H9 (cell line): ENCODE data around the gene NLGN3. TPM values are rescaled to one million over a fixed set of nuclear protein-coding genes. Genes with fewer than 3 reads are reported as not detected.

Experiments
- DNase-seq: peaks from one replicate; pipeline ENCODE4 v3.0.0-alpha.2; 2017
- H2AFZ ChIP-seq: one replicate; pipeline ENCODE4 v1.6.1; 2013; ENCODE audit warnings: mild to moderate bottlenecking, low read length, control low read depth, moderate library complexity
- H2AK5ac ChIP-seq: 2 replicates; pipeline ENCODE4 v1.6.1; 2013; ENCODE audit warnings: low read length, control low read depth, mixed read lengths; ENCODE audit not compliant: insufficient read length
- H2BK120ac ChIP-seq: one replicate; pipeline ENCODE4 v1.6.1; 2013; ENCODE audit warnings: low read depth, mild to moderate bottlenecking, low read length, control low read depth, inconsistent platforms; ENCODE audit not compliant: poor library complexity, severe bottlenecking
- H2BK12ac ChIP-seq: 2 replicates; pipeline ENCODE4 v1.6.1; 2013; ENCODE audit warnings: low read length, control low read depth, mixed read lengths, low read depth; ENCODE audit not compliant: insufficient read length
- H2BK15ac ChIP-seq: 2 replicates; pipeline ENCODE4 v1.6.1; 2013; ENCODE audit warnings: low read depth, low read length, control low read depth
- H2BK20ac ChIP-seq: one replicate; pipeline ENCODE4 v1.6.1; 2013; ENCODE audit warnings: low read depth, mild to moderate bottlenecking, low read length, control low read depth, inconsistent platforms; ENCODE audit not compliant: poor library complexity, severe bottlenecking
- H2BK5ac ChIP-seq: 2 replicates; pipeline ENCODE4 v1.6.1; 2013; ENCODE audit warnings: low read length, control low read depth, mixed read lengths; ENCODE audit not compliant: insufficient read length
- H3K14ac ChIP-seq: 2 replicates; pipeline ENCODE4 v1.6.1; 2013; ENCODE audit warnings: low read length, control low read depth; ENCODE audit not compliant: insufficient read depth
- H3K18ac ChIP-seq: 2 replicates; pipeline ENCODE4 v1.6.1; 2013; ENCODE audit warnings: low read depth, mild to moderate bottlenecking, mixed read lengths, low read length, control low read depth; ENCODE audit not compliant: insufficient read length
- H3K23ac ChIP-seq: 2 replicates; pipeline ENCODE4 v1.6.1; 2013; ENCODE audit warnings: low read length, control low read depth, mixed read lengths, low read depth; ENCODE audit not compliant: insufficient read length
- H3K23me2 ChIP-seq: 2 replicates; pipeline ENCODE4 v1.6.1; 2013; ENCODE audit warnings: low read depth, mild to moderate bottlenecking, mixed read lengths, low read length, control low read depth; ENCODE audit not compliant: insufficient read length, poor library complexity, severe bottlenecking
- H3K27ac ChIP-seq: 2 replicates; pipeline ENCODE4 v1.5.1; 2013; ENCODE audit warnings: low read length, control low read depth, mixed read lengths, low read depth; ENCODE audit not compliant: insufficient read length
- H3K27me3 ChIP-seq: 2 replicates; pipeline ENCODE4 v1.6.1; 2013; ENCODE audit warnings: low read length, control low read depth, inconsistent platforms; ENCODE audit not compliant: insufficient read depth
- H3K4ac ChIP-seq: 2 replicates; pipeline ENCODE4 v1.6.1; 2013; ENCODE audit warnings: low read depth, mild to moderate bottlenecking, control low read depth, inconsistent platforms, low read length, moderate library complexity
- H3K4me1 ChIP-seq: 2 replicates; pipeline ENCODE4 v1.6.1; 2013; ENCODE audit warnings: low read length, control low read depth, inconsistent platforms; ENCODE audit not compliant: insufficient read depth
- H3K4me2 ChIP-seq: 2 replicates; pipeline ENCODE4 v1.6.1; 2013; ENCODE audit warnings: low read length, control low read depth, mixed read lengths; ENCODE audit not compliant: insufficient read length, insufficient read depth
- H3K56ac ChIP-seq: 2 replicates; pipeline ENCODE4 v1.6.1; 2013; ENCODE audit warnings: low read depth, mild to moderate bottlenecking, mixed read lengths, low read length, control low read depth; ENCODE audit not compliant: insufficient read length
- H3K79me1 ChIP-seq: 2 replicates; pipeline ENCODE4 v1.6.1; 2013; ENCODE audit warnings: low read depth, mild to moderate bottlenecking, moderate library complexity, low read length, control low read depth, inconsistent platforms; ENCODE audit not compliant: insufficient read depth, poor library complexity, severe bottlenecking
- H3K79me2 ChIP-seq: 2 replicates; pipeline ENCODE4 v1.6.1; 2013; ENCODE audit warnings: low read length, control low read depth, inconsistent platforms; ENCODE audit not compliant: insufficient read depth
- H3K9ac ChIP-seq: 2 replicates; pipeline ENCODE4 v1.6.1; 2013; ENCODE audit warnings: low read length, control low read depth, mixed read lengths; ENCODE audit not compliant: insufficient read length; ENCODE audit errors: extremely low read depth
- H3K9me3 ChIP-seq: one replicate; pipeline ENCODE4 v1.6.1; 2013; ENCODE audit warnings: low read depth, low read length, inconsistent platforms; ENCODE audit not compliant: control insufficient read depth
- H3T11ph ChIP-seq: one replicate; pipeline ENCODE4 v1.6.1; 2013; ENCODE audit warnings: mild to moderate bottlenecking, low read length, control low read depth, inconsistent platforms
- H4K20me1 ChIP-seq: one replicate; pipeline ENCODE4 v1.6.1; 2013; ENCODE audit not compliant: control insufficient read depth, insufficient read length, insufficient read depth
- H4K5ac ChIP-seq: 2 replicates; pipeline ENCODE4 v1.6.1; 2013; ENCODE audit warnings: low read depth, mild to moderate bottlenecking, mixed read lengths, low read length, control low read depth; ENCODE audit not compliant: insufficient read length
- H4K8ac ChIP-seq: replicated peaks from 2 replicates; pipeline ENCODE4 v1.6.1; 2013; ENCODE audit warnings: low read length, control low read depth, mixed read lengths, low read depth; ENCODE audit not compliant: insufficient read length
- H4K91ac ChIP-seq: 2 replicates; pipeline ENCODE4 v1.6.1; 2013; ENCODE audit warnings: low read depth, mild to moderate bottlenecking, moderate library complexity, mixed read lengths, low read length, control low read depth; ENCODE audit not compliant: insufficient read length
- H3K27ac Mint-ChIP-seq, 3 experiments: 2 replicates in 2 of 3; 3 replicates in 1 of 3; pipeline ENCODE4 v1.8.0; 2020 to 2021; ENCODE audit warnings: mixed read lengths in 3 of 3, mild to moderate bottlenecking in 1 of 3, moderate library complexity in 1 of 3
- H3K27me3 Mint-ChIP-seq: 2 replicates; pipeline ENCODE4 v1.8.0; 2021; ENCODE audit warnings: low read depth, mild to moderate bottlenecking, moderate library complexity, mixed read lengths
- H3K36me3 Mint-ChIP-seq, 3 experiments: 2 replicates in 2 of 3; 3 replicates in 1 of 3; pipeline ENCODE4 v1.8.0; 2020 to 2021; ENCODE audit warnings: low read depth in 3 of 3, mixed read lengths in 3 of 3; ENCODE audit not compliant: insufficient read depth in 1 of 3
- H3K4me1 Mint-ChIP-seq, 2 experiments: 2 replicates each; pipeline ENCODE4 v1.8.0; 2020; ENCODE audit warnings: mixed read lengths in 2 of 2
- H3K4me3 Mint-ChIP-seq, 2 experiments: 2 replicates in 1 of 2; 3 replicates in 1 of 2; pipeline ENCODE4 v1.8.0; 2020 to 2021; ENCODE audit warnings: mild to moderate bottlenecking in 2 of 2, mixed read lengths in 2 of 2, moderate library complexity in 1 of 2
- H3K9me3 Mint-ChIP-seq, 2 experiments: 2 replicates in 1 of 2; 3 replicates in 1 of 2; pipeline ENCODE4 v1.8.0; 2020; ENCODE audit warnings: mild to moderate bottlenecking in 2 of 2, mixed read lengths in 2 of 2, moderate library complexity in 1 of 2
- CTCF ChIP-seq: fragments of 200-600 bp; sonication (generic); conservative IDR thresholded peaks from 3 replicates; pipeline ENCODE4 v1.8.0; 2021; ENCODE audit warnings: antibody characterized with exemption, mild to moderate bottlenecking
- WGBS: extraction: QIAGEN DNeasy Blood & Tissue Kit; methylation state at CpG from one replicate; pipeline ENCODE4 v1.1.7; 2013; ENCODE audit warnings: missing lambda C conversion rate, low lambda C conversion rate, mixed read lengths; ENCODE audit not compliant: insufficient read length; ENCODE audit errors: extremely low coverage; 5-methylcytosine and 5-hydroxymethylcytosine counted together
- long read RNA-seq: library from polyadenylated mRNA; unstranded; transcript quantifications from one replicate; pipeline ENCODE4 v2.0.0, GENCODE V29; 2020
- total RNA-seq: library from RNA; stranded (reverse); gene quantifications from 2 replicates; pipeline ENCODE4 v1.2.1, GENCODE V29; 2021

NLGN3 gene
- total RNA-seq: 3.5 and 3.6 TPM in 2 replicates
- long read RNA-seq, partial matches to known transcripts: 3 of 6 reads
- long read RNA-seq, other reads (novel, unspliced or antisense): 2 of 6 reads

- Histone ChIP-seq H2AFZ (no peak within 1 kb of the TSS), H2BK20ac (no peak within 1 kb of the TSS), H2BK15ac (no peak within 1 kb of the TSS), H2BK120ac (no peak within 1 kb of the TSS), H3K18ac (no peak within 1 kb of the TSS), H3K23ac (no peak within 1 kb of the TSS), H3K4me2 (peak within 1 kb of the TSS; percentile 46), H3K4me1 (no peaks in the 10 kb centered on the region; the same call in 1 of the 2 replicates), H3K4ac (no peak within 1 kb of the TSS), H3K9me3 (peaks cover 24% of the 10 kb centered on the region), H4K91ac (no peak within 1 kb of the TSS), H4K5ac (no peak within 1 kb of the TSS), H3K14ac (no peak within 1 kb of the TSS; the same call in 1 of the 2 replicates), H3K79me2 (no peaks in the 10 kb centered on the region), H2BK5ac (no peak within 1 kb of the TSS), H3K27ac (no peak within 1 kb of the TSS), H3K9ac (no peak within 1 kb of the TSS), H3T11ph (no peak within 1 kb of the TSS), H3K56ac (no peak within 1 kb of the TSS), H2BK12ac (no peak within 1 kb of the TSS), H3K23me2 (peaks cover 6% of the 10 kb centered on the region), H2AK5ac (no peak within 1 kb of the TSS), H4K8ac (no peak within 1 kb of the TSS), H3K79me1 (no peaks in the 10 kb centered on the region), H4K20me1 (peaks cover 2% of the 10 kb centered on the region), H3K27me3 (no peaks in the 10 kb centered on the region)
- Mint-ChIP-seq H3K36me3 (peaks cover 10 to 31% (median 10%) of the 10 kb centered on the region in 3 experiments; a peak in 5 of 7 replicates), H3K4me1 (peaks cover 15 to 19% of the 10 kb centered on the region in 2 experiments), H3K27ac (peak within 1 kb of the TSS in 1 of 3 experiments; percentile 92; a peak in 1 of 7 replicates), H3K4me3 (peak within 1 kb of the TSS; percentile 61 to 85), H3K27me3 (peaks cover 6% of the 10 kb centered on the region), H3K9me3 (peaks cover 51 to 77% of the 10 kb centered on the region in 2 experiments)
- no CpG with 5 or more reads among the region's 28 CpGs for WGBS
- DNase-seq: no peak
- TF ChIP-seq CTCF: no peak
Measured at GRCh38 chrX:71144651-71145050, at the start of gene NLGN3. Gene NLGN3 (plus strand): TSS chrX:71144841. CDS start chrX:71147750, 2,909 bp downstream.
